SK-N-SH treated with all-trans-retinoic acid at 6 μM for 48 hours (cell line): ENCODE results near the gene MED13.

Experiments used
- ATAC-seq: fragments of 200-7000 bp; cut with Tn5 transposase; 3 replicates; pipeline ENCODE4 v1.9.1; 2020; ENCODE audit warnings: mild to moderate bottlenecking, moderate library complexity
- ARNTL ChIP-seq: fragments of 450-650 bp; formaldehyde crosslinking; IDR thresholded peaks from 2 replicates; pipeline ENCODE4 v1.5.0; 2020; ENCODE audit warnings: low read depth, mild to moderate bottlenecking, moderate library complexity, borderline replicate concordance
- BACH2 ChIP-seq: fragments of 250-450 bp; sonication (Bioruptor Pico); IDR thresholded peaks from 2 replicates; pipeline ENCODE4 v1.9.0; 2021; ENCODE audit warnings: mild to moderate bottlenecking, borderline replicate concordance
- CSRNP3 ChIP-seq: fragments of 250-450 bp; sonication (Bioruptor Pico); IDR thresholded peaks from 2 replicates; pipeline ENCODE4 v1.5.1; 2021; ENCODE audit warnings: mild to moderate bottlenecking, moderate library complexity
- ESRRG ChIP-seq: fragments of 250-450 bp; sonication (Bioruptor Pico); IDR thresholded peaks from 2 replicates; pipeline ENCODE4 v1.6.1; 2021; ENCODE audit warnings: mild to moderate bottlenecking
- ISL1 ChIP-seq: fragments of 250-450 bp; sonication (Bioruptor Pico); IDR thresholded peaks from 2 replicates; pipeline ENCODE4 v2.1.2; 2022; ENCODE audit warnings: mild to moderate bottlenecking, moderate library complexity
- POU6F1 ChIP-seq: fragments of 250-450 bp; sonication (Bioruptor Pico); IDR thresholded peaks from 2 replicates; pipeline ENCODE4 v1.8.0; 2021; ENCODE audit warnings: low read depth, mild to moderate bottlenecking, moderate library complexity, borderline replicate concordance
- RARB ChIP-seq: fragments of 250-450 bp; sonication (Bioruptor Pico); IDR thresholded peaks from 2 replicates; pipeline ENCODE4 v1.8.0; 2021; ENCODE audit warnings: mild to moderate bottlenecking, moderate library complexity
- SNAI2 ChIP-seq: fragments of 250-450 bp; sonication (Bioruptor Pico); IDR thresholded peaks from 2 replicates; pipeline ENCODE4 v1.5.0; 2020; ENCODE audit warnings: mild to moderate bottlenecking, moderate library complexity
- TCF4 ChIP-seq: fragments of 250-450 bp; sonication (Bioruptor Pico); IDR thresholded peaks from 2 replicates; pipeline ENCODE4 v1.8.0; 2021; ENCODE audit warnings: mild to moderate bottlenecking, moderate library complexity, borderline replicate concordance
- ZC3H10 ChIP-seq: fragments of 250-450 bp; sonication (Bioruptor Pico); IDR thresholded peaks from 2 replicates; pipeline ENCODE4 v1.5.1; 2021; ENCODE audit warnings: mild to moderate bottlenecking, moderate library complexity
- ZFP3 ChIP-seq: fragments of 250-450 bp; sonication (Bioruptor Pico); IDR thresholded peaks from 2 replicates; pipeline ENCODE4 v1.5.0; 2020; ENCODE audit warnings: mild to moderate bottlenecking, moderate library complexity
- ZFP30 ChIP-seq: fragments of 450-650 bp; formaldehyde crosslinking; IDR thresholded peaks from 2 replicates; pipeline ENCODE4 v1.5.0; 2022; ENCODE audit warnings: mild to moderate bottlenecking, moderate library complexity
- ZNF70 ChIP-seq: fragments of 450-650 bp; formaldehyde crosslinking; IDR thresholded peaks from 2 replicates; pipeline ENCODE4 v1.5.0; 2020; ENCODE audit warnings: mild to moderate bottlenecking, moderate library complexity
- ZNF8 ChIP-seq: fragments of 450-650 bp; formaldehyde crosslinking; IDR thresholded peaks from 2 replicates; pipeline ENCODE4 v1.5.0; 2020; ENCODE audit warnings: mild to moderate bottlenecking, moderate library complexity
- TF ChIP-seq, protein P1 (sequence below): fragments of 250-450 bp; sonication (Bioruptor Pico); IDR thresholded peaks from 2 replicates; pipeline ENCODE4 v1.5.0; 2020; ENCODE audit warnings: mild to moderate bottlenecking, moderate library complexity
- TF ChIP-seq, protein P2 (sequence below): fragments of 250-450 bp; sonication (Bioruptor Pico); IDR thresholded peaks from 2 replicates; pipeline ENCODE4 v1.8.0; 2020; ENCODE audit warnings: mild to moderate bottlenecking, moderate library complexity, borderline replicate concordance

Gene MED13

GRCh38 chr17:61984821-61985220, 80.3 kb downstream of the MED13 start:
- no peak for TF ChIP-seq BACH2 (CRISPR knock-in tag)
- 0 out of 2 replicates have a peak, but pooled peaks have one; percentile 14 for TF ChIP-seq CSRNP3 (CRISPR knock-in tag)
- no peak for ATAC-seq

DNA sequence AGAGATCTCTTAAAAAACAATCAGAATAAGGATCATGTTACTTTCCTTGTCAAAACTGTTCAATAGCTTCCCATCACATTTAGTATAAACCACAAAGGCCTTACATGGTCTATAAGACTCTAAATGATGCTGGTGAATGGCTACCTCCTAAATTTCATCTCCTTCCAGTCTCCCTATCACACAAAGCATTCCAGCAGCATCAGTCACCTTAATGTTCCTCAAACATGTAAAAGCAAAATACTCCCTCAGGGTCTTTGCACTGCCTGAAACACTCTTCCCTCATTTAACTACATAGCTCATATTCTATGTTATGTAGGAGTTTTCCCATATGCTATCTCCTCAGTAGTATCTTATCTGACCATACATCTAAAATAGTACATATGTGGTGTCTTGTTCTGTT, 83.8 kb downstream of the MED13 start:
- no peak for ATAC-seq
- TF ChIP-seq, protein P1, sequence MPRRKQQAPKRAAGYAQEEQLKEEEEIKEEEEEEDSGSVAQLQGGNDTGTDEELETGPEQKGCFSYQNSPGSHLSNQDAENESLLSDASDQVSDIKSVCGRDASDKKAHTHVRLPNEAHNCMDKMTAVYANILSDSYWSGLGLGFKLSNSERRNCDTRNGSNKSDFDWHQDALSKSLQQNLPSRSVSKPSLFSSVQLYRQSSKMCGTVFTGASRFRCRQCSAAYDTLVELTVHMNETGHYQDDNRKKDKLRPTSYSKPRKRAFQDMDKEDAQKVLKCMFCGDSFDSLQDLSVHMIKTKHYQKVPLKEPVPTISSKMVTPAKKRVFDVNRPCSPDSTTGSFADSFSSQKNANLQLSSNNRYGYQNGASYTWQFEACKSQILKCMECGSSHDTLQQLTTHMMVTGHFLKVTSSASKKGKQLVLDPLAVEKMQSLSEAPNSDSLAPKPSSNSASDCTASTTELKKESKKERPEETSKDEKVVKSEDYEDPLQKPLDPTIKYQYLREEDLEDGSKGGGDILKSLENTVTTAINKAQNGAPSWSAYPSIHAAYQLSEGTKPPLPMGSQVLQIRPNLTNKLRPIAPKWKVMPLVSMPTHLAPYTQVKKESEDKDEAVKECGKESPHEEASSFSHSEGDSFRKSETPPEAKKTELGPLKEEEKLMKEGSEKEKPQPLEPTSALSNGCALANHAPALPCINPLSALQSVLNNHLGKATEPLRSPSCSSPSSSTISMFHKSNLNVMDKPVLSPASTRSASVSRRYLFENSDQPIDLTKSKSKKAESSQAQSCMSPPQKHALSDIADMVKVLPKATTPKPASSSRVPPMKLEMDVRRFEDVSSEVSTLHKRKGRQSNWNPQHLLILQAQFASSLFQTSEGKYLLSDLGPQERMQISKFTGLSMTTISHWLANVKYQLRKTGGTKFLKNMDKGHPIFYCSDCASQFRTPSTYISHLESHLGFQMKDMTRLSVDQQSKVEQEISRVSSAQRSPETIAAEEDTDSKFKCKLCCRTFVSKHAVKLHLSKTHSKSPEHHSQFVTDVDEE (CRISPR knock-in tag), result no peak
- TF ChIP-seq POU6F1 (CRISPR knock-in tag) (no peak), ZFP3 (CRISPR knock-in tag) (0 out of 2 replicates have a peak, but pooled peaks have one; percentile 13)

GRCh38 chr17:61980535-61980934, 84.5 kb downstream of the MED13 start:
- no peak for ATAC-seq
- TF ChIP-seq ESRRG (CRISPR knock-in tag), result no peak
- TF ChIP-seq, protein P2, sequence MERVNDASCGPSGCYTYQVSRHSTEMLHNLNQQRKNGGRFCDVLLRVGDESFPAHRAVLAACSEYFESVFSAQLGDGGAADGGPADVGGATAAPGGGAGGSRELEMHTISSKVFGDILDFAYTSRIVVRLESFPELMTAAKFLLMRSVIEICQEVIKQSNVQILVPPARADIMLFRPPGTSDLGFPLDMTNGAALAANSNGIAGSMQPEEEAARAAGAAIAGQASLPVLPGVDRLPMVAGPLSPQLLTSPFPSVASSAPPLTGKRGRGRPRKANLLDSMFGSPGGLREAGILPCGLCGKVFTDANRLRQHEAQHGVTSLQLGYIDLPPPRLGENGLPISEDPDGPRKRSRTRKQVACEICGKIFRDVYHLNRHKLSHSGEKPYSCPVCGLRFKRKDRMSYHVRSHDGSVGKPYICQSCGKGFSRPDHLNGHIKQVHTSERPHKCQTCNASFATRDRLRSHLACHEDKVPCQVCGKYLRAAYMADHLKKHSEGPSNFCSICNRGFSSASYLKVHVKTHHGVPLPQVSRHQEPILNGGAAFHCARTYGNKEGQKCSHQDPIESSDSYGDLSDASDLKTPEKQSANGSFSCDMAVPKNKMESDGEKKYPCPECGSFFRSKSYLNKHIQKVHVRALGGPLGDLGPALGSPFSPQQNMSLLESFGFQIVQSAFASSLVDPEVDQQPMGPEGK (CRISPR knock-in tag), result no peak
- no peak for TF ChIP-seq ZFP3 (CRISPR knock-in tag)
- no peak for TF ChIP-seq ARNTL (CRISPR knock-in tag)
- no peak for TF ChIP-seq SNAI2 (CRISPR knock-in tag)
- no peak for TF ChIP-seq TCF4 (CRISPR knock-in tag)
- no peak for TF ChIP-seq BACH2 (CRISPR knock-in tag)
- TF ChIP-seq, protein P1 (CRISPR knock-in tag), result no peak
- no peak for TF ChIP-seq ZC3H10 (CRISPR knock-in tag)
- TF ChIP-seq POU6F1 (CRISPR knock-in tag), result no peak
- TF ChIP-seq ZNF8 (CRISPR knock-in tag), result no peak
- no peak for TF ChIP-seq ISL1 (CRISPR knock-in tag)

DNA sequence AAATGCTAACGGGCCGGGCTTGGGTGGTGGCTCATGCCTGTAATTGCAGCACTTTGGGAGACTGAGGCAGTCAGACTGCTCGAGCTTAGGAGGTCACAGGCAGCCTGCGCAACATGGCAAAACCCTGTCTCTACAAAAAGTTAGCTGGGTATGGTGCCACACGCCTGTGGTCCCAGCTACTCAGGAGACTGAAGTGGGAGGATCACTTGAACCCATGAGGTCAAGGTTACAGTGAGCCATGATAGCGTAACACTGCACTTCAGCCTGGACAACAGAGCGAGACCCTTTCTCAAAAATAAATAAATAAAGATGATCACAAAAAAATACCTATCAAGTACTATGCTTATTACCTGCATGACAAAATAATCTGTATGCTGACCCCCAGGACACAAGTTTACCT, 91.0 kb downstream of the MED13 start:
- ATAC-seq, result no peak
- TF ChIP-seq RARB (CRISPR knock-in tag) (no peak), ARNTL (CRISPR knock-in tag) (no peak), ZNF70 (no peak), POU6F1 (CRISPR knock-in tag) (no peak), ZFP30 (CRISPR knock-in tag) (no peak)
- TF ChIP-seq, protein P1 (CRISPR knock-in tag), result no peak
